NCI-H1694 treated with DMSO at 0.1 percent for 48 hours (cell line): Measurements from ENCODE around the gene DOCK2.
A peak's percentile ranks its signal among the peaks of the same experiment; 100 is the strongest.
"Not testable (repeated sequence)": the region's sequence is repeated elsewhere in the genome, so short reads cannot be mapped to it uniquely, and the experiment has no call there.

Source experiments
- DNase-seq: peaks from one replicate; lab custom pipeline; 2025; lab: John Stamatoyannopoulos, UW

The DOCK2 gene

DNA sequence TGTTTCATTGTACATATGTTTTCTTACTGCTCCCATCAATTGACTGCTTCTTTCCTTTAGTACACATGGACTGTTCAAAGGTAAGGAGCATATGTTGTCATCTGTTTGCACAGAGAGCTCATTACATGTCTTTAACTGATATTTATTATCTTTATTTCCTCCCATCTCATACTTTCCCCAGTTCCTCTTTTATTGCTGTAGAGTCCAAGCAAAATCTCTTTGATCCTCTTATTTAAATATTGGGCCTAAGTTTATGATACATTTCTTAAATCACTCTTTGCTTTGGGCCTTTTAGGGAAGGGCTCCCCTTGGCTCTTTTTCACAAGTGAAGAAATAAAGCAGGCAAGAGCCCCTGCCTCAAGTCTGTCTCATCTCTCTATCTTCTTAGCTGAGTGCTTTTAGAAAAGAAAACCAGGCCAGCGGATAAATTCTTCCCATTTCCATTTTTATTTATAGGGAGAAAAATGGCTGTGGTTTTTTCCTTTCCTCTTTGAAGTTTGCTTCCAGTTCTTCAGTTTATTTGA lies 152.4 kb downstream of the DOCK2 start:
- DNase-seq = no peak

DNA sequence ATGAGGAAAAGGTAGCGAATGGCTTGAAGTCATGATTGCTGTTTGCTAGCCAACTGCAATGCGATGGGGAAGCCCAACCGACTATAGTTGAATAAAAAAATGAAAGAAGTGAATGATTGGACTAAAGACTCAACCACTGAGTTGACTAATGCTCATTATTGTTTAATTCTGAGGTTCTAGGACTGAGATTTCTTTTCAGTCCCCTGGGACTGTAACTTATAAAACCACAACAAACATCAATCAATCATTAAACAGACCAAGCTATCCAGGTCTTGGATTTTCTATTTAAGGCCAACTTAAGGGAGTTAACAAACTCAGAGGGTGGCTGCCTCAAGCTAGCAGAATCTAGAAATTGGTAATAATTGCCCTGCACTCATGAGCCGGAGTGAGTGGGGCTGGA lies 154.2 kb downstream of the DOCK2 start:
- DNase-seq = no peak

DNA sequence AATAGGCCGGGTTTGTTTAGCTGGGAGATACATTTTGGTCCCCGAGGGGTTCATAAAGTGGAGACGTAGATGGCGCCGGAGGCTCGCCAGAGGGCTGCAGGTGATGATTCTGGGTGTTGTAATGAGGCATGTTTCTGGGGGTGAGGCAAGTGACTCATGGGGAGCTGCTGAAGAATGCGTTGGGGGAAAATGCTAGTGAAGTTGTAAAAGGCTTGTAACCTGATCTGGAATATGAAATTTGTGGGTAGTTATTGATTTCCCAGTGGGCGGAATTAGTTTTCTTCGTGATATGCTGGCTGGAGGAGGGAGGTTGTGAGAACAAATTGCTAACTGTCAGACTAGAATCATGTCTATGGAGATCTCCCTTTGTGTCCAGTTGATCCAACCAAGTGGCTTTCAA lies 158.3 kb downstream of the DOCK2 start:
- no peak for DNase-seq

DNA sequence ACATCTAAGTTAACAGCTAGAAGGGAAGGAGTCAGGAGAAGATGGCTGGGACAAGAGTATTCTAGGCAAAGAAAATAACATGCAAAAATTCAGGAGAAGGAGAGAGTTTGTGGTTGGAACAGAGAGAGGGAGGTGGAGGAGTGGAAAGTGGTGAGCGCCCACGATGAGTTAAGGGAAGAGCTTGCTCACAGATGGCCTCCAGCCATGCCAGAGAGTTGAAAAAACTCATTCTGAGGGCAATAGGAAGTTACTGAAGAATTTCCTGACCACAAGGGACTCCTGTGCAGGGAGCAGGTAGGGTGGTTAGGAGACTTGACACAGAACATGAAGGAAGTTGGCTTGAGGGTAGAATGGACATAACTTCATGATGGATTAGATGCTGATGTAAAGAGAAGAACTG lies 159.7 kb downstream of the DOCK2 start:
- DNase-seq = no peak

DNA sequence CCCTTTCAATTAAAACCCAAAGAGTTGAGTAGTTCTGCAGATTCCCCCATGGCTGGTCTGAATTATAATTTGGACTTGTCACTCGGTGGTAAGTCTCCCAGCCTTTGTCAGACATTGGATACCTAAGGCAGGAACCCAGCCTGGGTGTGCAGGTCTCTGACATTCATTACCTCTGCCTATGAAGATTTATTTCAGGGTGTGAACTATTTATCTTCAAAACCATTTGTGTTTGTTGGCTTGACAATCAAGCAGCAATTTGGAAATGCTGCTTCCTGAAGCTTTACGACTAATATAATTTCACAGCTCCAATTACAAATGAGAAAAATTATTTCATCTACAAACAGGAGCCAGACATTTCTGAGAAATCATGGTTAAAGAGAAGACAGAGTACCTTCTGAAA lies 160.5 kb downstream of the DOCK2 start:
- DNase-seq = no peak

DNA sequence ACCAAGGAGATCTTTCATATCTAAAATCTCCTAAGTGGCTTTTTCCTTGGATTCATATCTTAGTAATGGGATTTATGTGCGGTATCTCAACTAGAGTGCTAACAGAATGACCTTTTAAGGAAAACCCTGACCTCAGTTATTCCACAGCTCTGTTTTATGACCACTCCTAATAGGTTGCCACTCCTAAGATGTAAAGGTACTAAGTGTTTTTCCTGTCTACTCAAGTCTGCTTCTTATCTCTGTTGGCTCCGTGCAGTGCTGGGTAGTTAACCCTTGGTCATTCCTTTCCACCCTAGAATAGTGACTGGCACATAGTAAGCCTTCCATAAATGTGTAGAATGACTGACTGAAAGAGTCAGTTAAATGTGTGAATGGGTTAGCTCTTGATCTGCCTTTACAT lies 161.4 kb downstream of the DOCK2 start:
- DNase-seq = no peak

DNA sequence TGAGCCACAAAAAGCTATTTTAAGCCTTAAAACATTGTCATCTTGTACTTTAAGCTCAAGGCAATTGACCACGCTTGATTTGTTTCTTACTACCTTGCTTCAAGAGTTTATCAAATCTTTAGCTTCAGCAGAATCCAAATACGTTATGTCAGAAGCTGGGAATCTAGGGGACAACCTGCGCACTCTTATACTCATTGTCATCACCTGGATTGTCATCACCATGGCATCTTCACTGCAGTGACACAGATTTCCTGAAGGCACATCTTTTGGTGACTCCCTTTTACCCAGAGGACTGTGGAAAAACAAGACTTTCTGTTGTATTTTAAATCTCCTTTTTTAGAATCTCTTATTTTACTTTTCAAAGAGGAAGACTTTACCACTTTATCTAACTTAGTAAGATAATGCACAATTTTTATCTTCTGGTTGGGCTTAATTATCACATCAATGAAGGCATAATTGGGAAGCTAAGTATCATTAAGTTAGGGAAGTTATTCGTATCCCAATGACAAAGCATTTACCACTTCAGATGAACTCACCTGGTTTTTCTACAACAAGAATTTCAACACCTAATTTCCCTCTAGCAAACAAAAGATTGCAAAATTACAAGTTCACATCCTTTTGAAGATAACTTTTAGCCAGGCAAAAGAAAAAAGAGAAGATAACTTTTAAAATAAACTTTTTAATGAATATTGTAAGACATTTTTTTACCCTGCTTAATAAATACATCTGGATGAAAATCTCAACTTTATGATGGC lies 162.0 kb downstream of the DOCK2 start:
- no peak for DNase-seq

DNA sequence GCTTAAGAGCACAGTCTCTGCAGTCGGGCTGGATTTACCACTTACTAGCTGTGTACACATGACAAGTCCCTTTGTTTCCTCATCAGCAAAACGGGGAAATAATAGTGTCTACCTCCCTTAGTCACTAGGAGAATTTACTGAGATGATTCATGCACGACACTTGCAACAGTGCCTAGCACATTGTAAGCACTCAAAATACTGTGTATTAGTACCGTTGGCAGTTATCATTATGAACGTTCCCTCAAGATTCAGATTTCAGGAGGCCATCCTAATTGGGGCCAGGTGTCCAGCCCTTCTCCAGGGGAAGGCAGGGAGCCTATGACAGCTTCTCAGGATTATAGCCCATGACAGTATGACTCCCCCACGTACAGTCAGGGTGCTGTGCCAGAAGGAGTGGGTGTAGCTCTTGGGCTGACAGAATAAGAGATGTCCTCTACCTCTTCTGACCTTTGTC lies 164.3 kb downstream of the DOCK2 start:
- DNase-seq = no peak

DNA sequence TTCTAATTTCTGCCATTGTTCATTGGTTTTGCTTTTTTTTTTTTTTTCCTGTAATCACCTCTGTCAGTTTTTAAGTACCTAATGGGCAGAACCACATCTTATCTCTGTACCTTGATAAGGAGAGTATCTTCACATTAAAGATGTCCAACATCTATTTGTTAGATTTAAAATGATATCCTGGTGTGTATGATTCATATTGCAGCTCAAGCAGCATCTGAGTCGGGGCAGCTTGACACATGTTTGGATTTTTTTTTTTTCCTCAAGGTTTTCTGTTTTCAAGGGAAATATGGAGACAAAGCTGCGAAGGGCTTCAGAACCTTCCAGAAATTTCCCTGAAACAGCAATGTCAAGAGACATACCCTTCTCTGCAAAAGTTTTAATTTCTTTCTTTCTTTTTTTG lies 164.7 kb downstream of the DOCK2 start:
- no peak for DNase-seq

DNA sequence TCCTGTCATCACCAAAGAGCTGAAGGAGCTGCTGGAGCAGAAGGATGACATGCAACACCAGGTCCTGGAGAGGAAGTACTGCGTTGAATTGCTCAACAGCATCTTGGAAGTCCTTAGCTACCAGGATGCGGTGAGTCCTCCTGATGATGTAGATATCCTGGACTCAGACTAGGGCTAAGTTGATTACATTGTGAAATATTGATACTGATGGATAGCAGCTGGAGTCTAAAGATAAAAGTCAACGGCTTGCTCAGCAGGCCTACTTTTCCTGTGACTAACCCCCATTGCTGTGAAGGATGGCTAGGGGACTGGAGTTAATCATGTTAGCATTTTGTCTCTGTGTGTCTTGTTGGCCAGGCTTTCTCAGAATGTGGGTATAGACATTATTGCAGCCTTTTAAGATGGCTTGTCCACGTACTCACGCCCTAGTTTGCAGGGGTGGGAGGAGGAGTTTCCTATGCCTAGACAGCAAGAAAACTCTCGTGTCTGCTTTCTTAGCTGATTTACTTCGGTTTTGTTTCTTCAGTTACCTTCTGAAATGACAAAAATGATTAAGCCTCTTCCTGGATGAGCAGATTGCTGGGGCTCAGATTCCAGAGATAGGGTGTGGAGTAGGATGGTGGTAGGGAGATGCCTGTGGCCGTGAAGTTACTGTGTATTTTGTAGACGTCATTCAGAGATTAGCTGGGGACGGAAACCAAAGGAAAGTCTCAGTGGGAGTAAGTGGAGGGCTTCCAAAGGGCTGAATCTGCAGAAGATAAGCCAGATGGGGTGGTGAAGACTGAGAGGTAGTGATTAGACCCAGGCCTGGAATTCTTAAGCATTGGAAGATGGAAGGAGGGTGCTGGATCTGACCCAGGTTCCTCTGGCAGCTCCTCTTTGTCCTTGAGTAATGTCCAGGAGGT lies 166.3 kb downstream of the DOCK2 start:
- no peak for DNase-seq

DNA sequence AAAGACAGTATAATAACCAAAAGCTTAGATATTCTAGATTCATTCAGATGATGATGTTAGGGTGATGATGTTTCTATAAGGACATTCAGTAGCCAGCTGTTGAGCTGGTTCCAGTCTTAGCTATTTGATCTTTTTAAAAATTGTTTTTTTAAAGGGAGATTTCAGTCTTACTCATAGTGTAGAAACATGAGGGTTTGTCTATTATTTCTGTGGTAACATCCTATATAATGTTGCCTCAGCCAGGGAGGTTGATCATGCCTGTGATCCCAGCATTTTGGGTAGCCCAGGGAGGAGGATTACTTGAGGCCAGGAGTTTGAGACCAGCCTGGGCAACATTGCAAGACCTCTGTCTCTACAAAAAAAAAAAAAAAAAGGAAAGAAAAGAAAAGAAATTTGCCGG lies 167.8 kb downstream of the DOCK2 start:
- DNase-seq = no peak

DNA sequence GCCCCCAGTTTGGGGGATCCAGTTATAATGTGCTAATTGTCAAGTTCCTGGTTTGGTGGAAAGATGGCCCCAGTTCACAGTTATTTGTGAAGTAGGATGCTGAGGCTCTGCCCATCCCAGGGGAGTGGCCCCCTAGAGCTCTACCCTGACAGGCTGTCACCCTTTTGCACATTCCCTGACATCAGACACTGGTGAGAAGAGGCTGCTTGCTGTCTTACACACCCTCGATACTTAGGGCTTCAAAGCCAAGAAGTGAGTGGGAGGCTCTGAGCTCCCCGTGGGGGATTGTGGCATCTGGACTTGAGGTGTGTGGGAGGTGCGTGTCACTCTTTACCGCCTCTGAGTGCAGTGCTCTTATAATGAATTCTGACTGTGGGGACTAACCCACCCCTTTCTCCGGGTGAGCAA lies 168.5 kb downstream of the DOCK2 start:
- no peak for DNase-seq

DNA sequence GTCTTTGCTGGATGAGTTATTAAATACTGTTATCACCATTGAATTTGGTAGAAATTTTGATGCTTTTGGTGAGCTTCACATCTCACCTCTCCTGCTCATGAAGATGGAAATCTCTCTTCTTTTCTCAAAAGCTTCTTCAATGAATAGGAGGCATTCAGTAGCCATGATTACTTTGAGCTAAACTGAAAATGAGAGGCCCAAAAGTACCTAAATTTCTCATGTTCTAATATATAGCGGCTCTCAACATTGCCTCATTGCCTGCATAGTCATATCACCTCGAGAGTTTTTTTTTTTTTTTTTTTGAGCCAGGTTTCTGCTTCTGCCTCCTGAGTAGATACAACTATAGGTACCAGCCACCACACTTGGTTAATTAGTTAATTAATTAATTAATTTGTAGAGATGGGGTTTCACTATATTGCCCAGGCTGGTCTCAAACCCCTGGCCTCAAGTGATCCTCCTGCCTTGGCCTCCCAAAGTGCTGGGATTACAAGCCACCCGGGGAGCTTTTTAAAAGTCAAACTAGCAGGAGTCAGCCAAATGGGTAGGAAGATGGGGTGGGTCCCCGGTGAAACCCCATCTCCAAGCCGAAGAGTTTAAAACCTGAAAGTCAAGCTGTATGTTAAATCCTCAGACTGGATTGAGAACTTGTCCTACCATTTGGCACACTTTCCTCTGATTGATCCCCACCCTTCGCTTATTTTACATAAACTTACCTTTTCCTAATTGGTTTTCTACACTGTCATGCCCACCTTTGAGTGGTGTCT lies 169.0 kb downstream of the DOCK2 start:
- DNase-seq = no peak

DNA sequence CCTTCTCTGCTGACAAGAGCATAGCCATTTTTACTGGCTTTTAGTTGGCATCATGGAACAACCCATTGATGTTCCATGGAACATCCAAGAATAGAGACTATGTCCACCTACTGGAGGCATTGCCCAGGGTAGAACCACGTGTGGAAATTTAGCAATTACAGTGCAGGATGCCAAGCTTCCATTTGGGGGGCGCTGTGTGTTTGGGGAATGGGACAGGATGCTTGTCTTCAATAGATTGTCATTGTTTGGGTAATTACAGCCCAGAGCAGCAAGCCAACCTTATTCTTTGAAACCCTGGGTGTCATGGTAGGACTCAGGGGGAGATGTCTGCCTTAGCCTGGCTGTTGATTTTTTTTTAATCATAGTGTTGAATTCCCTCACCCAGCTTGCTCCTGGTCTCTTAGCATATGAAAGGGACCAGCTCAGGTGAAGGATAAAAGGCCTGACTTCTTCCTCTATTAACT lies 171.1 kb downstream of the DOCK2 start:
- DNase-seq = no peak

DNA sequence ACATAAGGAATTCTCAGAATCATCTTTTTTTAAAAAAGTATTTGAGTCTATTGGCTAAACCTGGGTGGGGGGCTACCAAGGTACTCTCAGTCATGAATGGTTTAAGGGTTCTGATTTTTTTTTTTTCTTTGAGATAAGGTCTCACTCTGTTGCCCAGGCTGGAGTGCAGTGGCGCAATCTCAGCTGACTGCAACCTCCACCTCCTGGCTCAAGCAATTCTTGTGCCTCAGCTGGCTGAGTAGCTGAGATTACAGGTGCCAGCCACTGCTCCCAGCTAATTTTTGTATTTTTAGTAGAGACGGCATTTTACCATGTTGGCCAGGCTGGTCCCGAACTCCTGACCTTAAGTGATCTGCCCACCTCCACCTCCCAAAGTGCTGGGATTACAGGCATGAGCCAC lies 171.8 kb downstream of the DOCK2 start:
- DNase-seq = not testable (repeated sequence)

DNA sequence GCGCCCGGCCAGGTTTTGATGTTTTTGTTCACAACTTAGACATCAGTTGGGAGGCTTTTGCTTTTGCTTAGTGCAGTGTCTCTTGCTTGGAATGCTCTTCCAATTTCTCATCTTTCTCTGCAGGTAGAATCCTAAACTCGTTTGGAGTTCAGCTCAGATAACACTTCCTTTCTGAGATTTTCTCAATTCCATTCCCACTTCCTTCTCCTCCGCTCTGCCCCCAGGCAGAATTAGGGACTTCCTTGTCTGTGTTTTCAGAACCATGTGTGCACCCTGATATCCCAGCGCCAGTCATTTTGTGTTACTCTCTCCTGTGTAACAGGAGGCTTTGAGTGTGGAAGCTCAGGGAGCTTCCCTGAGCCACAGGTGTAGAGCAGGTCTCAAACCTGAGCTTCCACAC lies 172.2 kb downstream of the DOCK2 start:
- no peak for DNase-seq

DNA sequence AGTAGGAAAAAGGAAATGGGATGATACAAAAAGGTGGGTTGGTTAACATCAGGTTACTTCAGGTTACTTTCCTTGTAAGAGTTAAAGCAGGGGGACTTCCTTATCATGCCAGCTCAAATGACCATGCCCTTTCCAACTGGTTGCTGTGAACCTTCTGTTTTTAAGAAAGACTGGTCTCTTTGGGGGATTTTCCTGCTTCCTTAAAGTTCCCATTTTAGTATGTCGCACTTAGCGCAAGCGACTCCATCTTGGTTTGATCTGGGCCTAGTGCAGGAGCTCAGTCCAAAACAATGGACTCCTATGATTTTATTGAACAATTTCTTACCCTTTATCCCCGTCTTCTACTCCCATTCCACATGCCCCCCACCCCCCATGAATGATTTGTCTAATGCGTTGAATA lies 173.4 kb downstream of the DOCK2 start:
- DNase-seq = no peak

DNA sequence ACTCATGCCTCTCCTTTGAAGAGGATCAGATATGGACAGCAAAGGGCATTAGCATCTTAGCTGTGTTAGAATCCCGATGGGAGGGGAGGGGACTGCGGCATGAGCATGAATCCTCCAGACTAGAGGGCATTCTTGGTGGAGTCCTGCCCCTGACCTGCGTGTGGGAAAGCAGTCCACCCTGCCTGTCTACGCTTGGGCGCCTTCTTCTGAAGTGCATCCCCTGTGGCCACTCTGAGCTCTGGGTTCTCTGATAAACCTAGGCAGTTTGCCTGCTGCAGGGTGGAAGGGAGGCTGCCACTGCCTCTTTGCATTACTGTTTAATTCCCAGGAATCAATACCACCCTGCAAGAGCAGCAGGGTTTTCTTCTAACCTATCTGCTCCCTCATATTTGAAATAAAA lies 173.9 kb downstream of the DOCK2 start:
- no peak for DNase-seq

DNA sequence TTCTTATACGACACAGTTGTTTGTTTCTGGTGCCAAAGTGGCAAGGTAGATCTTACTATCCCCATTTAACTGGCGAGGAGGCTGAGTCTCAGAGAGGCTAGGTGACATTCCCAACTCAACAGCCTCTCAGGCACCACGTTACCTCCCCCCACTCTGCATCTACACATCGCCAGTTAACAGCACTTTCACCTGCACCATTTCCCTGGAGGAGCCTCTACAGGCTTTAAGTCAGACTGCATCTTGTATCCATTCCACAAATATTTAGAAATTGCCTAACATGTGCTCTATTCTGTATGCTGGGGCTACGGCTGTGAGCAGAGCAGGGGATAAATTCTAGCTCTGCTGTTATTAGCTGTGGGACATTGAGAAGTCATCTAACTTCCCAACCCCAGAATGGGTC lies 174.6 kb downstream of the DOCK2 start:
- DNase-seq = no peak

DNA sequence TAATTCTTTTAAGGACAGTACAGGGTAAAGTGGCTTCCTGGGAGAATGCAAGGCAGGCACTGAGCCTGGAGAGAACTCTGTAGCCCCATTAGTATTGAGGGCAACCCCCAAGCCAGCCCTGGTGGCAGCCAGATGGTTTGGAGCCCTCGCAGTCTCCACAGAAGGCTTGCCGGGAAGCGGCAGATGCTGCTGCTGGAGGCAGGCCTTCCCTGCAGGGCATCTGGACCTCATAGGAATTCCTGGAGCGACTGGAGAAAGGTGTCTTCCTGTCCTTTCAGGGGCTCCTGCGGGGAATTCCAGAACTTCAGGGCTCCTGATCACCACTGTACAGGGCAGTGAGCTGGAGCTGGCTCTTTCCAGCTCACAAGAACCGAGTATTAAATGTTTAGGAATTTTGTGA lies 175.7 kb downstream of the DOCK2 start:
- DNase-seq = peak; percentile 52

DNA sequence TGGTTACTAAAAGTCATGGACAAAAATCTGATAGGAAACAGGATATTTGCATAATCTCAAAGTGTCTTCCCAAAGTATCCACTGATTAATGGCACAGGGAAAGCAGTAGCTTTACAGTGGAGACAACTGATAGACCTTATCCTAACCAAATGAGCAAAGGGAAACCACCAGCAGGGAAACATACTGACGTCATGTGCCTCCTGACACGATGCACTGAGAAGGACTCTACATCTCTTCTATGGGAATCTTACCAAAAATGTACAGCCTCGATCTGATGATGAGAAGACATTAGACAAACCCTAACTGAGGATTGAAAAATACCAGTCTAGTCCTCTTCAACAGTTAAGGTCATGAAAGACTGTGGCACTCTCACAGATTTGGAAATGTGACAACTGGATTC lies 177.0 kb downstream of the DOCK2 start:
- DNase-seq = no peak

DNA sequence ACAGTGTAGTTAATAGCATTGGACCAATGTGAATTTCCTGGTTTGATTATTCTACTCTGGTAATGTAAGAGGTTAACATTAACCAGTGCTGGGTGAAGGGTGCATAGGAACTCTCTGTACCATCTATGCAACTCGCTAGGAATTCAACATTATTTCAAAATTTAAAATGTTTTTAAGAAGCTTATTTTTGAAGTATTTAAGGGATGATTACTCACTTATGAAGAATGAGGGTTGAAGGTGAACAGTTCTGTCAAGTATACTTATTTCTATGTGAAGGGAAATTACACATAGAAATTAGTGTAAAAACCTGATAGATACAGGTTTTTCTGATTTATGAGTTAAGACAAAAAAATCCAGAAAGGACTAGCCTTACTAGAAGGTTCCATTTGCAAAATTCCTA lies 177.4 kb downstream of the DOCK2 start:
- no peak for DNase-seq
